Measurements from ENCODE around the gene ENSA. TPM values are rescaled to one million over a fixed set of nuclear protein-coding genes. Genes with fewer than 3 reads are reported as not detected.

ENSA gene
- total and polyA plus RNA-seq, 2 donors (not counting 3 experiments of a cell fraction or from before 2014, with no cell fraction given): 32.4 to 155 TPM

DNA sequence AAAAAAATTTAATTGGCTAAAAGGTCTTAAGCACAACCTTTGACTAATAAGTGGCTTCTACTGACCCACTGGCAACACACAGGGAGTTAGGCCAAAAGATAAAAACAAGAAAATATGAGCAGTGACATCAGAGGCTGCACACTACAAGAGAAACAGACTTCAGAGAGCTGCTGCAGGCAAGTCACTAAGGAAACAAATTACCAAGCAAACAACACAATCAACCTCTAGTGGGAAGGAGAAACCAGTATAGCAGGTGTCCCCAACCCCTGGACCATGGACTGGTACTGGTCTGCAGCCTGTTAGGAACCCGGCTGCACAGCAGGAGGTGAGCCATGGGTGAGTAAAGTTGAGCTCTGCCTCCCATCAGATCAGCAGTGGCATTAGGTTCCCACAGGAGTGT is 20.8 kb upstream of the ENSA start:
- intact Hi-C loops (cut with micrococcal nuclease) (loop anchor here (10.0 kb wide), 1 partner anchor 65 kb away; no protein-coding TSS in a partner anchor), dilution Hi-C loops (cut with MboI; ENCODE audit: extremely low pct_ligation_motif_present, low sequenced_read_pairs) (no loop called here)
- no TSS peak for BruUV-seq (replicated peaks)
- Histone ChIP-seq H3K79me2 (ENCODE audit: control insufficient read depth, insufficient read depth, low read length) (no peaks in the 10 kb centered on the region), H3K9me1 (replicated peaks; ENCODE audit: control insufficient read depth, extremely low read depth, insufficient read depth, low read length) (no peaks in the 10 kb centered on the region), H3K9ac (replicated peaks; ENCODE audit: extremely low read depth, insufficient read depth, low read length) (no peak overlapping the region), H2AFZ (ENCODE audit: low read depth, low read length) (no peak overlapping the region), H3K9me3 (replicated peaks; ENCODE audit: control insufficient read depth, insufficient read depth, low read length) (no peaks in the 10 kb centered on the region), H3K4me2 (ENCODE audit: insufficient read depth, low read length) (no peak overlapping the region), H4K20me1 (replicated peaks; ENCODE audit: control insufficient read depth, extremely low read depth, insufficient read depth, low read length) (no peaks in the 10 kb centered on the region), H3K4me3 (replicated peaks in 1 of 3; ENCODE audit: insufficient read depth in 1 of 3, low read depth in 1 of 3, low read length in 3 of 3) (no peak overlapping the region), H3K27ac (ENCODE audit: insufficient read depth, low read depth, low read length) (no peak overlapping the region), H3K27me3 (ENCODE audit: control insufficient read depth in 2 of 2, insufficient read depth in 2 of 2, low read length in 2 of 2) (no peaks in the 10 kb centered on the region), H3K36me3 (ENCODE audit: control insufficient read depth in 2 of 2, extremely low read depth in 1 of 2, insufficient read depth in 2 of 2, low read length in 2 of 2) (peaks cover 17 to 19% of the 10 kb centered on the region in 2 experiments), H3K4me1 (ENCODE audit: control insufficient read depth, extremely low read depth, insufficient read depth, low read length) (no peaks in the 10 kb centered on the region)
- no peak for DNase-seq (ENCODE audit: low read depth, low spot score)
- TF ChIP-seq CTCF (IDR thresholded peaks at IDR 0.05; ENCODE audit: extremely low read depth in 1 of 2, insufficient read depth in 1 of 2, low read depth in 1 of 2, low read length in 2 of 2): no peak
- TF ChIP-seq POLR2AphosphoS5 (IDR thresholded peaks at IDR 0.05; ENCODE audit: insufficient read depth, low read depth, low read length): no peak
- no peak for TF ChIP-seq POLR2A (IDR thresholded peaks at IDR 0.05; ENCODE audit: low read depth, low read length)
- no peak for TF ChIP-seq EZH2 (IDR thresholded peaks at IDR 0.05; ENCODE audit: borderline replicate concordance, low read depth, low read length, severe bottlenecking)
- TF ChIP-seq MAX (IDR thresholded peaks at IDR 0.05; ENCODE audit: insufficient read depth, insufficient read length): no peak
- no peak for TF ChIP-seq JUN (IDR thresholded peaks at IDR 0.05; ENCODE audit: borderline replicate concordance, insufficient read depth, insufficient read length, low read depth)
- no peak for TF ChIP-seq MYC (IDR thresholded peaks at IDR 0.05; ENCODE audit: low read depth, low read length)
- no peak for TF ChIP-seq FOS (IDR thresholded peaks at IDR 0.05; ENCODE audit: borderline replicate concordance, insufficient read depth, low read length)
- TF ChIP-seq GATA2 (IDR thresholded peaks at IDR 0.05; ENCODE audit: insufficient read depth, insufficient read length, low read depth, low read length): no peak
- CTCF ChIA-PET: interaction anchor here (3.0 kb wide), 1 partner anchor 163 kb away, joined by 8 read pairs; no protein-coding TSS in a partner anchor
- no peak for FAIRE-seq
- POLR2A ChIA-PET: no interaction called here
